GM20000 (cell line): ENCODE measurements around the gene PJVK.

Experiments used
- DNase-seq: peaks from one replicate; pipeline ENCODE4 v3.0.0; 2012; ENCODE audit warnings: low spot score
- CTCF ChIP-seq: IDR thresholded peaks from 2 replicates; pipeline ENCODE4 v1.5.1; 2012; ENCODE audit warnings: mild to moderate bottlenecking, control low read depth; ENCODE audit errors: extremely low read depth, missing control alignments

PJVK gene

DNA sequence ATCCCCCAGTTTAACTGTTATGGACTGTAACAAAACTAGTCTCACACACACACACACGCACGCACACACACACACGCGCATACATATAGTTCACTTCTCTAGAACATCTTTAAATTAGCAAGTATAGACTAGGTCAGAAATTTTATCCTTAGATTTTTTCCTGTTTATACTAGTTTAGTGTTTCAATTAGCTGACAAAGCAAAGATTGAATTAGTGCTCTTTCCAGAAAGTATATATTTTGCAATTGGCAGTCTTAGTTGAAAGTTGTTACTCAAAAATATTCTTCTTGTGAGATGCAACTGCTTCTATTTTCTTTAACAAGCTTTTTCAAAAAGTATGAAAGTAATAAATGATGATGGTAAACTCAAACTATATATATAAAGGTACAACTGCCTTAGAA lies 51.6 kb downstream of the PJVK start:
- TF ChIP-seq CTCF, result no peak
- DNase-seq, result no peak

- no peak for TF ChIP-seq CTCF
- no peak for DNase-seq
These were observed 54.9 kb downstream of the PJVK start for GRCh38 chr2:178506101-178506500.

DNA sequence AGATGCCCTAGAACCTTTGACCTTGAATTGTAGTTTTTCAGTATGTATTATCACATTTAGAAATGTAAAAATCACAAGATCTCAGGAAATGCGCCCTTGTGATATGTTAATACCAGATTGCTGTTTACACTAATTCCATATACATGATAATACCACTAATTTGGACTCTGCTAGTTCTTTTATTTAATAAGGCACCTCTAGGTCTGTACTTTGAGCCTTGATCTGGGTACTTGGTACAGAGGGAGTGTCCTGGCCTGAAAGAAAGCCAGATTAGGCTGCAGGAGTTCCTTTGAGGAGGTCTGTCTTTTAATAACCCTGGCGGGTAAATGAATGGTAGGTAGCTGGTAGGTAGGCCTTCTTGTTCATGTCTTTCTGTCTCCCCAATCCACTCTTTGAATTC lies 55.3 kb downstream of the PJVK start:
- no peak for TF ChIP-seq CTCF
- no peak for DNase-seq

DNA sequence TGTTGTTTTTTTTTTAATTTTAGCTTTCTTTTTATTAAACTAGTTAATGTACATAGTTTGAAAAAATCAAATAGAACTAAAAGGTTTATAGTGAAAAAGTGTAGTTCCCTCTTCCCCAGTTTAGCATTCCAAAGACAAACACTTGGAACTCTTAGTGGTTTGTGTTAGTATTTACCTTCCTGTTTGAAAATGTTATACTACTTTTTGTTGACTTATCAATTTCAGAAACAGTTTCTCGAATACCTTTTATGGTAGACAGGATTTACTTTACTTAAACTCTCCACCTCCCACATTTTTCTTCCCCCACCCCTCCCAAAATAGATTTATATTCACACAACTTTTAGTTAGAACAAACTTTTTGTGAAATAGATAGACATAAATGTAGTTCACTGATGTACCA lies 55.8 kb downstream of the PJVK start:
- no peak for DNase-seq
- no peak for TF ChIP-seq CTCF

- no peak for TF ChIP-seq CTCF
- DNase-seq, result no peak
These were observed 57.5 kb downstream of the PJVK start for GRCh38 chr2:178508646-178509045.

DNA sequence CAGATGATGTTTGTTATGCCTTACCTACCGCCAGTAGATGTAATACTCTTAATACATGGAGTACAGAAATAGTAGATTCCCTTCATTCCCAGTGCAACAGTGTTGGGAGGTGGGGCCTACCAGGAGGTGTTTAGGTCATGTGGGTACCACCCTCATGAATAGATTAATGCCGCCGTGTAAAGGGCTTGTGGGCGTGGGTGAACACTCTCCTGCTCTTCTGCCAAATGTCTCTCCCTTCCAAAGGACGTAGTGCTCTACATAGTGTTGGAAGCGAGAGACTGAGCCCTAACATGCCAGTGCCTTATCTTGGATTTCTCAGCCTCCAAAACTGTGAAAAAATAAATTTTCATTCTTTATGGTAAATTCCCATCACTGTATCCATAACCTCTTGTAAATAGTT lies 59.2 kb downstream of the PJVK start:
- TF ChIP-seq CTCF, result no peak
- DNase-seq, result no peak
